Measurements from ENCODE around the gene POFUT1.
"Not testable (repeated sequence)": the region's sequence is repeated elsewhere in the genome, so short reads cannot be mapped to it uniquely, and the experiment has no call there.

- not testable (repeated sequence) for TF ChIP-seq TAF1 (IDR thresholded peaks at IDR 0.05; ENCODE audit: low read depth, low read length); POLR2A (IDR thresholded peaks at IDR 0.05; ENCODE audit: low read depth, low read length); POU2F2 (IDR thresholded peaks at IDR 0.05; ENCODE audit: low read depth, low read length); POLR2AphosphoS5 (IDR thresholded peaks at IDR 0.05; ENCODE audit: low read depth, low read length); SPI1 (IDR thresholded peaks at IDR 0.05; ENCODE audit: low read depth, low read length); PAX5 (IDR thresholded peaks at IDR 0.05; ENCODE audit: insufficient read depth, low read length, severe bottlenecking)
Observed at GRCh38 chr20:32197136-32197535, 10.5 kb upstream of the POFUT1 start.
